ENCODE results near the gene ACTMAP. TPM values are rescaled to one million over a fixed set of nuclear protein-coding genes. Genes with fewer than 3 reads are reported as not detected.

Gene ACTMAP
- total and polyA plus RNA-seq, 2 of the 8 experiments (the other 6 are each of a cell fraction or from before 2014, with no cell fraction given), result 24.1 to 26.5 TPM

GRCh38 chr19:40747536-40747935, 2.7 kb downstream of the ACTMAP start (continued):
- TF ChIP-seq CTBP2 (IDR thresholded peaks at IDR 0.05; ENCODE audit: borderline replicate concordance, insufficient read depth, insufficient read length, low read length) (no peak), EZH2 (IDR thresholded peaks at IDR 0.05; ENCODE audit: low read depth, low read length, severe bottlenecking) (no peak), EP300 (IDR thresholded peaks at IDR 0.05; ENCODE audit: borderline replicate concordance in 1 of 2, low read depth in 2 of 2, low read length in 2 of 2) (no peak), SRF (IDR thresholded peaks at IDR 0.05; ENCODE audit: low read depth, low read length) (no peak)

Data from H1 (cell line).